GM23338 (cell line): ENCODE data around the gene CGB1.

Experiments used
- CREB1 ChIP-seq: fragments of 250-450 bp; sonication (Bioruptor Pico); IDR thresholded peaks from 2 replicates; pipeline ENCODE4 v1.5.0; 2020; ENCODE audit warnings: low read depth, mild to moderate bottlenecking, moderate library complexity
- CTCF ChIP-seq, 2 experiments: fragments of 200-600 bp in 1 of 2; sonication (generic) in 1 of 2; conservative IDR thresholded peaks; 2 replicates each; pipeline versions ENCODE4 v1.5.1 to v1.6.1; 2016 to 2017; ENCODE audit warnings: antibody characterized with exemption in 2 of 2, low read depth in 2 of 2, mild to moderate bottlenecking in 2 of 2, moderate library complexity in 1 of 2
- ETS1 ChIP-seq: IDR thresholded peaks from 2 replicates; pipeline ENCODE4 v1.6.1; 2016; ENCODE audit warnings: antibody characterized with exemption
- EZH2 ChIP-seq: fragments of 200-600 bp; sonication (generic); IDR thresholded peaks from one replicate; pipeline ENCODE4 v1.8.0; 2017; ENCODE audit warnings: antibody characterized with exemption, mild to moderate bottlenecking, low read depth; ENCODE audit not compliant: unreplicated experiment
- EZH2phosphoT487 ChIP-seq: fragments of 200-600 bp; sonication (generic); IDR thresholded peaks from one replicate; pipeline ENCODE4 v1.8.1; 2018; ENCODE audit warnings: antibody characterized with exemption; ENCODE audit not compliant: unreplicated experiment
- JUNB ChIP-seq: IDR thresholded peaks from one replicate; pipeline ENCODE4 v1.6.1; 2016; ENCODE audit warnings: antibody characterized with exemption; ENCODE audit not compliant: unreplicated experiment
- NANOG ChIP-seq: IDR thresholded peaks from 2 replicates; pipeline ENCODE4 v1.6.1; 2016; ENCODE audit warnings: antibody characterized with exemption, borderline replicate concordance
- POLR2AphosphoS5 ChIP-seq: IDR thresholded peaks from 2 replicates; pipeline ENCODE4 v1.6.1; 2016; ENCODE audit warnings: antibody characterized with exemption, low read depth
- REST ChIP-seq: IDR thresholded peaks from one replicate; pipeline ENCODE4 v1.6.1; 2018; ENCODE audit warnings: antibody characterized with exemption; ENCODE audit not compliant: unreplicated experiment
- STAT1 ChIP-seq: IDR thresholded peaks from one replicate; pipeline ENCODE4 v1.6.1; 2016; ENCODE audit warnings: antibody characterized with exemption; ENCODE audit not compliant: unreplicated experiment
- ZNF114 ChIP-seq: fragments of 250-450 bp; sonication (Bioruptor Pico); IDR thresholded peaks from 2 replicates; pipeline ENCODE4 v1.5.0; 2020; ENCODE audit warnings: mild to moderate bottlenecking, moderate library complexity
- ZNF462 ChIP-seq: fragments of 250-450 bp; sonication (Bioruptor Pico); IDR thresholded peaks from 2 replicates; pipeline ENCODE4 v1.5.0; 2020; ENCODE audit warnings: mild to moderate bottlenecking, moderate library complexity

- TF ChIP-seq CTCF (conservative IDR thresholded peaks at IDR 0.05; ENCODE audit: low read depth in 2 of 2) (no peak), POLR2AphosphoS5 (no peak), ETS1 (no peak), EZH2 (no peak), REST (no peak), EZH2phosphoT487 (no peak), STAT1 (no peak), CREB1 (no peak), NANOG (no peak), ZNF114 (no peak), JUNB (no peak), ZNF462 (no peak)
Measured at GRCh38 chr19:49006905-49007304, 29.8 kb downstream of the CGB1 start.
